Mononuclear cell (primary cell): Measurements from ENCODE around the gene TMEM131. TPM values are rescaled to one million over a fixed set of nuclear protein-coding genes. Genes with fewer than 3 reads are reported as not detected.

Experiments used
- H3K27me3 ChIP-seq: 2 replicates; pipeline ENCODE4 v1.6.0; 2011; ENCODE audit warnings: low read length, control low read depth; ENCODE audit not compliant: insufficient read depth
- H3K4me1 ChIP-seq: 2 replicates; pipeline ENCODE4 v1.5.1; 2011; ENCODE audit warnings: mild to moderate bottlenecking, low read length, control low read depth; ENCODE audit not compliant: insufficient read depth
- H3K4me3 ChIP-seq: 2 replicates; pipeline ENCODE4 v1.5.1; 2011; ENCODE audit warnings: mild to moderate bottlenecking, low read length, moderate library complexity
- H3K9me3 ChIP-seq: 2 replicates; pipeline ENCODE4 v1.5.1; 2011; ENCODE audit warnings: low read depth, mild to moderate bottlenecking, control low read depth, low read length
- total RNA-seq: library from RNA; depleted of rRNA; stranded (reverse); fragments of >200 nt; gene quantifications from one replicate; pipeline ENCODE4 v1.2.3, GENCODE V29; 2012

Gene TMEM131
- total RNA-seq, 1 donor = 26.6 TPM

GRCh38 chr2:97708608-97709007, 287.1 kb downstream of the TMEM131 start:
- no peak overlapping the region for H3K4me3 ChIP-seq
- H3K27me3 ChIP-seq = no peaks in the 10 kb centered on the region
- H3K9me3 ChIP-seq = no peaks in the 10 kb centered on the region
- H3K4me1 ChIP-seq = peaks cover 31% of the 10 kb centered on the region

GRCh38 chr2:97708048-97708380, 287.7 kb downstream of the TMEM131 start:
- H3K4me3 ChIP-seq = no peak overlapping the region
- no peaks in the 10 kb centered on the region for H3K27me3 ChIP-seq
- H3K4me1 ChIP-seq = peaks cover 26% of the 10 kb centered on the region
- H3K9me3 ChIP-seq = no peaks in the 10 kb centered on the region

GRCh38 chr2:97707362-97708047, 288.2 kb downstream of the TMEM131 start:
- H3K4me3 ChIP-seq = no peak overlapping the region
- H3K4me1 ChIP-seq = peaks cover 21% of the 10 kb centered on the region
- no peaks in the 10 kb centered on the region for H3K27me3 ChIP-seq
- H3K9me3 ChIP-seq = no peaks in the 10 kb centered on the region

- H3K9me3 ChIP-seq = no peaks in the 10 kb centered on the region
- peaks cover 16% of the 10 kb centered on the region for H3K4me1 ChIP-seq
- H3K4me3 ChIP-seq = no peak overlapping the region
- no peaks in the 10 kb centered on the region for H3K27me3 ChIP-seq
Measured at GRCh38 chr2:97706708-97707345, 288.9 kb downstream of the TMEM131 start.

Other genes with a start within 250 kb of the TMEM131 start
- not detected for gene VWA3B, start 91.2 kb upstream of the TMEM131 start, total RNA-seq